ENCODE results near the gene SLC9A4. TPM values are rescaled to one million over a fixed set of nuclear protein-coding genes. Genes with fewer than 3 reads are reported as not detected.

The SLC9A4 gene
- total and polyA plus RNA-seq, 2 of the 4 experiments (the other 2 are of a cell fraction): not detected

- Histone ChIP-seq H3K23ac (ENCODE audit: low read depth, low read length) (no peak overlapping the region), H3K27me3 (ENCODE audit: control insufficient read depth, insufficient read depth, low read length) (peaks cover 3% of the 10 kb centered on the region), H2AFZ (replicated peaks; ENCODE audit: low read length, poor library complexity) (no peak overlapping the region), H3K4me2 (ENCODE audit: low read depth, low read length) (no peak overlapping the region), H4K20me1 (ENCODE audit: insufficient read depth, low read length) (no peaks in the 10 kb centered on the region), H2BK120ac (ENCODE audit: low read depth, low read length) (no peak overlapping the region), H3K4me3 (ENCODE audit: insufficient read depth, low read depth, low read length) (no peak overlapping the region), H3K27ac (ENCODE audit: insufficient read depth, low read length) (no peak overlapping the region), H3K56ac (ENCODE audit: extremely low read depth, insufficient read depth, low read length) (no peak overlapping the region), H3K4me1 (ENCODE audit: control insufficient read depth, insufficient read depth, low read length) (0 out of 2 replicates have a peak, but pooled peaks cover 2% of the 10 kb centered on the region), H2BK15ac (ENCODE audit: low read depth, low read length) (no peak overlapping the region), H4K91ac (ENCODE audit: insufficient read depth, low read depth, low read length) (no peak overlapping the region), H2AK5ac (ENCODE audit: low read depth, low read length) (no peak overlapping the region), H3K18ac (ENCODE audit: low read depth, low read length) (no peak overlapping the region), H3K4ac (ENCODE audit: low read depth, low read length) (no peak overlapping the region), H3K9me1 (ENCODE audit: insufficient read depth, low read length) (no peaks in the 10 kb centered on the region), H2BK20ac (ENCODE audit: low read depth, low read length) (no peak overlapping the region), H3K14ac (replicated peaks; ENCODE audit: low read depth, low read length) (no peak overlapping the region), H3K36me3 (ENCODE audit: control insufficient read depth, insufficient read depth, low read length) (no peaks in the 10 kb centered on the region), H2BK5ac (ENCODE audit: low read depth, low read length, poor library complexity, severe bottlenecking) (no peak overlapping the region), H3K9ac (ENCODE audit: low read depth, low read length) (no peak overlapping the region), H3K9me3 (ENCODE audit: control insufficient read depth, insufficient read depth, low read length) (no peaks in the 10 kb centered on the region), H4K5ac (ENCODE audit: low read depth, low read length) (no peak overlapping the region), H2AK9ac (replicated peaks; ENCODE audit: low read depth, low read length, poor library complexity) (no peak overlapping the region), H4K8ac (ENCODE audit: low read depth in 2 of 2, low read length in 2 of 2) (no peak overlapping the region), H3K79me1 (ENCODE audit: low read depth in 1 of 2, low read length in 2 of 2) (no peaks in the 10 kb centered on the region)
- 100% methylated on average over 2 of the region's 4 CpGs; no CpG with 5 or more reads in 1 of the 2 experiments for WGBS, 2 experiments (ENCODE audit: extremely low coverage in 2 of 2, insufficient read length in 1 of 2)
- TF ChIP-seq MXI1 (IDR thresholded peaks at IDR 0.05; ENCODE audit: borderline replicate concordance, low read depth, low read length): no peak
- TF ChIP-seq, protein P1, sequence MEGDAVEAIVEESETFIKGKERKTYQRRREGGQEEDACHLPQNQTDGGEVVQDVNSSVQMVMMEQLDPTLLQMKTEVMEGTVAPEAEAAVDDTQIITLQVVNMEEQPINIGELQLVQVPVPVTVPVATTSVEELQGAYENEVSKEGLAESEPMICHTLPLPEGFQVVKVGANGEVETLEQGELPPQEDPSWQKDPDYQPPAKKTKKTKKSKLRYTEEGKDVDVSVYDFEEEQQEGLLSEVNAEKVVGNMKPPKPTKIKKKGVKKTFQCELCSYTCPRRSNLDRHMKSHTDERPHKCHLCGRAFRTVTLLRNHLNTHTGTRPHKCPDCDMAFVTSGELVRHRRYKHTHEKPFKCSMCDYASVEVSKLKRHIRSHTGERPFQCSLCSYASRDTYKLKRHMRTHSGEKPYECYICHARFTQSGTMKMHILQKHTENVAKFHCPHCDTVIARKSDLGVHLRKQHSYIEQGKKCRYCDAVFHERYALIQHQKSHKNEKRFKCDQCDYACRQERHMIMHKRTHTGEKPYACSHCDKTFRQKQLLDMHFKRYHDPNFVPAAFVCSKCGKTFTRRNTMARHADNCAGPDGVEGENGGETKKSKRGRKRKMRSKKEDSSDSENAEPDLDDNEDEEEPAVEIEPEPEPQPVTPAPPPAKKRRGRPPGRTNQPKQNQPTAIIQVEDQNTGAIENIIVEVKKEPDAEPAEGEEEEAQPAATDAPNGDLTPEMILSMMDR (conservative IDR thresholded peaks at IDR 0.05; ENCODE audit: low read depth, low read length): no peak
- no peak for TF ChIP-seq FOS (IDR thresholded peaks at IDR 0.05; ENCODE audit: low read depth, low read length)
- no peak for TF ChIP-seq RAD21 (IDR thresholded peaks at IDR 0.05; ENCODE audit: low read length)
- TF ChIP-seq SMC3 (IDR thresholded peaks at IDR 0.05; ENCODE audit: low read depth, low read length): no peak
- no peak for TF ChIP-seq NFE2L2 (IDR thresholded peaks at IDR 0.05; ENCODE audit: low read depth, low read length)
- no peak for TF ChIP-seq RFX5 (IDR thresholded peaks at IDR 0.05; ENCODE audit: low read depth, low read length)
- no peak for TF ChIP-seq BHLHE40 (IDR thresholded peaks at IDR 0.05; ENCODE audit: low read depth, low read length)
- TF ChIP-seq POLR2A (IDR thresholded peaks at IDR 0.05; ENCODE audit: low read depth, low read length): no peak
- TF ChIP-seq CHD1 (IDR thresholded peaks at IDR 0.05; ENCODE audit: low read depth, low read length): no peak
- TF ChIP-seq USF2 (IDR thresholded peaks at IDR 0.05; ENCODE audit: low read depth, low read length): no peak
- no peak for TF ChIP-seq RCOR1 (IDR thresholded peaks at IDR 0.05; ENCODE audit: insufficient replicate concordance, low read length)
- TF ChIP-seq, protein P2, sequence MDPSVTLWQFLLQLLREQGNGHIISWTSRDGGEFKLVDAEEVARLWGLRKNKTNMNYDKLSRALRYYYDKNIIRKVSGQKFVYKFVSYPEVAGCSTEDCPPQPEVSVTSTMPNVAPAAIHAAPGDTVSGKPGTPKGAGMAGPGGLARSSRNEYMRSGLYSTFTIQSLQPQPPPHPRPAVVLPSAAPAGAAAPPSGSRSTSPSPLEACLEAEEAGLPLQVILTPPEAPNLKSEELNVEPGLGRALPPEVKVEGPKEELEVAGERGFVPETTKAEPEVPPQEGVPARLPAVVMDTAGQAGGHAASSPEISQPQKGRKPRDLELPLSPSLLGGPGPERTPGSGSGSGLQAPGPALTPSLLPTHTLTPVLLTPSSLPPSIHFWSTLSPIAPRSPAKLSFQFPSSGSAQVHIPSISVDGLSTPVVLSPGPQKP (IDR thresholded peaks at IDR 0.05; ENCODE audit: borderline replicate concordance, low read depth, low read length): no peak
- TF ChIP-seq MAZ (IDR thresholded peaks at IDR 0.05; ENCODE audit: borderline replicate concordance, low read depth, low read length): no peak
- dilution Hi-C loops (cut with HindIII; ENCODE audit: low sequenced_read_pairs, unreplicated experiment): no loop called here
- ATAC-seq (ENCODE audit: low read depth): no peak
- CTCF ChIA-PET: no interaction called here
- POLR2A ChIA-PET (ENCODE audit: unreplicated experiment): no interaction called here
- DNase-seq: no peak
- in situ Hi-C loops (cut with MboI; ENCODE audit: low sequenced_read_pairs): no loop called here
- no TSS peak for BruUV-seq (replicated peaks)
- intact Hi-C loops (cut with micrococcal nuclease): no loop called here
Measured at GRCh38 chr2:102437122-102437521, 35.9 kb upstream of the SLC9A4 start.
